Epithelial cell of proximal tubule (primary cell): ENCODE data around the gene OST4. TPM values are rescaled to one million over a fixed set of nuclear protein-coding genes. Genes with fewer than 3 reads are reported as not detected.

Source experiments
- DNase-seq: peaks from one replicate; pipeline ENCODE4 v3.0.0-alpha.2; 2011; ENCODE audit warnings: low read depth
- H3K4me3 ChIP-seq: 2 replicates; pipeline ENCODE4 v1.5.1; 2011; ENCODE audit warnings: low read depth, mild to moderate bottlenecking, low read length
- CTCF ChIP-seq: conservative IDR thresholded peaks from 2 replicates; pipeline ENCODE4 v1.5.1; 2012; ENCODE audit warnings: low read depth, mild to moderate bottlenecking, low read length
- total RNA-seq: library from RNA; depleted of rRNA; stranded (reverse); fragments of >200 nt; gene quantifications from 2 replicates; pipeline ENCODE4 v1.2.3, GENCODE V29; 2015

Gene OST4
- total RNA-seq, 1 donor from 2014 or later: 283 TPM

- no peak for DNase-seq
- TF ChIP-seq CTCF: no peak
- no peak overlapping the region for H3K4me3 ChIP-seq
Measured at GRCh38 chr2:27029051-27029450, 42.4 kb downstream of the OST4 start.

- no peak for DNase-seq
- no peak for TF ChIP-seq CTCF
- H3K4me3 ChIP-seq: no peak overlapping the region
Measured at GRCh38 chr2:27027211-27027651, 44.2 kb downstream of the OST4 start.

GRCh38 chr2:27025861-27026851 lies 45.3 kb downstream of the OST4 start:
- no peak overlapping the region for H3K4me3 ChIP-seq
- no peak for TF ChIP-seq CTCF
- no peak for DNase-seq

GRCh38 chr2:27025281-27025800 lies 46.1 kb downstream of the OST4 start:
- no peak for DNase-seq
- H3K4me3 ChIP-seq: no peak overlapping the region
- TF ChIP-seq CTCF: no peak

GRCh38 chr2:27024812-27025211 lies 46.6 kb downstream of the OST4 start:
- no peak for DNase-seq
- TF ChIP-seq CTCF: peak; percentile 3
- no peak overlapping the region for H3K4me3 ChIP-seq

- no peak overlapping the region for H3K4me3 ChIP-seq
- TF ChIP-seq CTCF: peak; percentile 16
Measured at GRCh38 chr2:27024188-27024587, 47.3 kb downstream of the OST4 start.

More at GRCh38 chr2:27024188-27024587, 47.3 kb downstream of the OST4 start:
- no peak for DNase-seq
